Smooth muscle cell (in vitro differentiated cells): ENCODE results near the gene OAS2. TPM values are rescaled to one million over a fixed set of nuclear protein-coding genes. Genes with fewer than 3 reads are reported as not detected.

ENCODE experiments used
- DNase-seq: peaks from one replicate; lab custom pipeline; 2025; ENCODE audit not compliant: unreplicated experiment; lab: John Stamatoyannopoulos, UW
- H2AFZ ChIP-seq: fragments of 200-600 bp; sonication (generic); 2 replicates; pipeline ENCODE4 v1.6.0; 2016; ENCODE audit warnings: antibody characterized with exemption, low read depth, mild to moderate bottlenecking
- H3F3A ChIP-seq: fragments of 200-600 bp; sonication (generic); 2 replicates; pipeline ENCODE4 v1.6.0; 2017; ENCODE audit warnings: antibody characterized with exemption, low read depth
- H3K27ac ChIP-seq: fragments of 200-600 bp; sonication (generic); 2 replicates; pipeline ENCODE4 v1.5.1; 2016; ENCODE audit warnings: low read depth, mild to moderate bottlenecking
- H3K27me3 ChIP-seq: fragments of 200-600 bp; sonication (generic); 2 replicates; pipeline ENCODE4 v1.6.1; 2016; ENCODE audit warnings: low read depth, mild to moderate bottlenecking
- H3K36me3 ChIP-seq: fragments of 200-600 bp; sonication (generic); 2 replicates; pipeline ENCODE4 v1.5.1; 2016; ENCODE audit warnings: low read depth
- H3K4me1 ChIP-seq: fragments of 200-600 bp; sonication (generic); 2 replicates; pipeline ENCODE4 v1.5.1; 2016; ENCODE audit warnings: low read depth
- H3K4me2 ChIP-seq: fragments of 200-600 bp; sonication (generic); 2 replicates; pipeline ENCODE4 v1.6.0; 2016; ENCODE audit warnings: mild to moderate bottlenecking
- H3K4me3 ChIP-seq: fragments of 200-600 bp; sonication (generic); 2 replicates; pipeline ENCODE4 v1.5.1; 2016; ENCODE audit warnings: mild to moderate bottlenecking
- H3K79me2 ChIP-seq: fragments of 200-600 bp; sonication (generic); 2 replicates; pipeline ENCODE4 v1.6.0; 2016; ENCODE audit warnings: low read depth, mild to moderate bottlenecking
- H3K9ac ChIP-seq: fragments of 200-600 bp; sonication (generic); 2 replicates; pipeline ENCODE4 v1.6.0; 2016; ENCODE audit warnings: low read depth
- H3K9me3 ChIP-seq: fragments of 200-600 bp; sonication (generic); replicated peaks from 2 replicates; pipeline ENCODE4 v1.5.1; 2016; ENCODE audit warnings: low read depth
- H4K20me1 ChIP-seq: fragments of 200-600 bp; sonication (generic); 2 replicates; pipeline ENCODE4 v1.6.0; 2016; ENCODE audit warnings: low read depth
- CTCF ChIP-seq: fragments of 200-600 bp; sonication (generic); IDR thresholded peaks from 2 replicates; pipeline ENCODE4 v1.5.1; 2017; ENCODE audit warnings: borderline replicate concordance, mild to moderate bottlenecking, antibody characterized with exemption; ENCODE audit not compliant: insufficient read depth, poor library complexity, severe bottlenecking
- WGBS: methylation state at CpG from one replicate; pipeline ENCODE4 v1.1.7; 2016; ENCODE audit warnings: low lambda C conversion rate; 5-methylcytosine and 5-hydroxymethylcytosine counted together
- polyA plus RNA-seq: library from polyadenylated mRNA; unstranded; fragments of >200 nt; fragmentation: Nextera tagmentation; extraction: Ambion mirVana; gene quantifications from 2 replicates; pipeline ENCODE4 v1.2.1, GENCODE V29; 2016
- total RNA-seq: library from RNA; depleted of rRNA; stranded (reverse); fragments of >200 nt; gene quantifications from 2 replicates; pipeline ENCODE4 v1.2.3, GENCODE V29; 2014

OAS2 gene
- total and polyA plus RNA-seq, 2 experiments from 2014 or later, result not detected

- no peaks in the 10 kb centered on the region for H4K20me1 ChIP-seq
- no peak for DNase-seq
- H3K79me2 ChIP-seq, result no peaks in the 10 kb centered on the region
- 82% methylated on average over 7 of the region's 7 CpGs for WGBS
- no peak overlapping the region for H3K4me3 ChIP-seq
- H3K4me1 ChIP-seq, result no peaks in the 10 kb centered on the region
- no peak overlapping the region for H2AFZ ChIP-seq
- H3K9ac ChIP-seq, result no peak overlapping the region
- H3K27me3 ChIP-seq, result no peaks in the 10 kb centered on the region
- no peaks in the 10 kb centered on the region for H3F3A ChIP-seq
- TF ChIP-seq CTCF, result no peak
- no peaks in the 10 kb centered on the region for H3K36me3 ChIP-seq
- H3K9me3 ChIP-seq, result no peaks in the 10 kb centered on the region
- no peak overlapping the region for H3K4me2 ChIP-seq
- no peak overlapping the region for H3K27ac ChIP-seq
These were observed 19.2 kb downstream of the OAS2 start for GRCh38 chr12:112997506-112997905.

- Histone ChIP-seq H4K20me1 (no peaks in the 10 kb centered on the region), H3K4me2 (no peak overlapping the region), H3K9ac (no peak overlapping the region), H2AFZ (no peak overlapping the region), H3K27ac (no peak overlapping the region), H3F3A (no peaks in the 10 kb centered on the region), H3K36me3 (no peaks in the 10 kb centered on the region), H3K4me1 (no peaks in the 10 kb centered on the region), H3K27me3 (no peaks in the 10 kb centered on the region), H3K79me2 (no peaks in the 10 kb centered on the region), H3K9me3 (no peaks in the 10 kb centered on the region), H3K4me3 (no peak overlapping the region)
- WGBS, result 84% methylated on average over 12 of the region's 12 CpGs
- no peak for TF ChIP-seq CTCF
- DNase-seq, result no peak
These were observed 20.9 kb downstream of the OAS2 start for GRCh38 chr12:112998987-112999767.

GRCh38 chr12:113000433-113000832, 22.1 kb downstream of the OAS2 start:
- no peaks in the 10 kb centered on the region for H3K4me1 ChIP-seq

More at GRCh38 chr12:113000433-113000832, 22.1 kb downstream of the OAS2 start:
- Histone ChIP-seq H3K4me3 (no peak overlapping the region), H3K27ac (no peak overlapping the region), H2AFZ (no peak overlapping the region), H3K79me2 (no peaks in the 10 kb centered on the region), H3K4me2 (no peak overlapping the region), H4K20me1 (no peaks in the 10 kb centered on the region), H3K9ac (no peak overlapping the region), H3K9me3 (no peaks in the 10 kb centered on the region), H3K36me3 (no peaks in the 10 kb centered on the region), H3F3A (no peaks in the 10 kb centered on the region), H3K27me3 (peaks cover 6% of the 10 kb centered on the region)
- WGBS, result 79% methylated on average over 6 of the region's 6 CpGs
- no peak for DNase-seq
- TF ChIP-seq CTCF, result no peak
